NCI-H2029 treated with DMSO at 0.1 percent for 48 hours (cell line): Measurements from ENCODE around the gene C10orf105.

Source experiments
- DNase-seq: peaks from one replicate; lab custom pipeline; 2025; lab: John Stamatoyannopoulos, UW

The C10orf105 gene

GRCh38 chr10:71751515-71752224 is 32.1 kb upstream of the C10orf105 start:
- no peak for DNase-seq

GRCh38 chr10:71750986-71751385 is 31.4 kb upstream of the C10orf105 start:
- DNase-seq: no peak

GRCh38 chr10:71750124-71750841 is 30.7 kb upstream of the C10orf105 start:
- DNase-seq: no peak

GRCh38 chr10:71749396-71749795 is 29.8 kb upstream of the C10orf105 start:
- no peak for DNase-seq

GRCh38 chr10:71748671-71749191 is 29.2 kb upstream of the C10orf105 start:
- DNase-seq: no peak

- DNase-seq: no peak
Observed at GRCh38 chr10:71747551-71748523, 28.3 kb upstream of the C10orf105 start.

- no peak for DNase-seq
Observed at GRCh38 chr10:71747039-71747531, 27.5 kb upstream of the C10orf105 start.

GRCh38 chr10:71746344-71747037 is 26.9 kb upstream of the C10orf105 start:
- no peak for DNase-seq

GRCh38 chr10:71745664-71746250 is 26.2 kb upstream of the C10orf105 start:
- no peak for DNase-seq

GRCh38 chr10:71744897-71745663 is 25.5 kb upstream of the C10orf105 start:
- DNase-seq: no peak

- DNase-seq: no peak
Observed at GRCh38 chr10:71743866-71744265, 24.3 kb upstream of the C10orf105 start.

- no peak for DNase-seq
Observed at GRCh38 chr10:71743089-71743838, 23.7 kb upstream of the C10orf105 start.

- DNase-seq: no peak
Observed at GRCh38 chr10:71742301-71743088, 22.9 kb upstream of the C10orf105 start.

- no peak for DNase-seq
Observed at GRCh38 chr10:71741671-71742070, 22.1 kb upstream of the C10orf105 start.

GRCh38 chr10:71741029-71741428 is 21.5 kb upstream of the C10orf105 start:
- DNase-seq: no peak

GRCh38 chr10:71740069-71740653 is 20.6 kb upstream of the C10orf105 start:
- DNase-seq: no peak

GRCh38 chr10:71739358-71739900 is 19.9 kb upstream of the C10orf105 start:
- no peak for DNase-seq

- DNase-seq: no peak
Observed at GRCh38 chr10:71737834-71738197, 18.2 kb upstream of the C10orf105 start.
